ENCODE data around the gene UIMC1. TPM values are rescaled to one million over a fixed set of nuclear protein-coding genes. Genes with fewer than 3 reads are reported as not detected.

The UIMC1 gene
- total RNA-seq, 4 donors from 2014 or later, result 12.3 to 93.2 (median 50.0) TPM

- H3K4me1 ChIP-seq, result no peaks in the 10 kb centered on the region
- no peaks in the 10 kb centered on the region for H3K36me3 ChIP-seq
- H3K9me3 ChIP-seq, result no peaks in the 10 kb centered on the region
- no peak overlapping the region for H3K4me3 ChIP-seq
- H3K27ac ChIP-seq, result no peak overlapping the region
- TF ChIP-seq CTCF (IDR thresholded peaks at IDR 0.05) (no peak), POLR2A (IDR thresholded peaks at IDR 0.05) (no peak)
- no peaks in the 10 kb centered on the region for H3K27me3 ChIP-seq
- intact Hi-C loops (cut with DNase I; ENCODE audit: low total_unique reads), result no loop called here
- DNase-seq, result no peak
Measured at GRCh38 chr5:176876506-176877431, 129.8 kb downstream of the UIMC1 start.

- Histone ChIP-seq H3K9me3 (no peaks in the 10 kb centered on the region), H3K27ac (no peak overlapping the region), H3K4me3 (no peak overlapping the region), H3K4me1 (no peaks in the 10 kb centered on the region), H3K27me3 (no peaks in the 10 kb centered on the region), H3K36me3 (no peaks in the 10 kb centered on the region)
- intact Hi-C loops (cut with DNase I; ENCODE audit: low total_unique reads), result no loop called here
- no peak for DNase-seq
- no peak for TF ChIP-seq CTCF (IDR thresholded peaks at IDR 0.05)
- no peak for TF ChIP-seq POLR2A (IDR thresholded peaks at IDR 0.05)
Measured at GRCh38 chr5:176875783-176876505, 130.6 kb downstream of the UIMC1 start.

- no peaks in the 10 kb centered on the region for H3K36me3 ChIP-seq
- H3K4me1 ChIP-seq, result no peaks in the 10 kb centered on the region
- H3K9me3 ChIP-seq, result no peaks in the 10 kb centered on the region
- DNase-seq, result no peak
- H3K4me3 ChIP-seq, result no peak overlapping the region
- no peak for TF ChIP-seq CTCF (IDR thresholded peaks at IDR 0.05)
- no peak for TF ChIP-seq POLR2A (IDR thresholded peaks at IDR 0.05)
- no peak overlapping the region for H3K27ac ChIP-seq
- intact Hi-C loops (cut with DNase I; ENCODE audit: low total_unique reads), result no loop called here
- H3K27me3 ChIP-seq, result no peaks in the 10 kb centered on the region
Measured at GRCh38 chr5:176875014-176875550, 131.5 kb downstream of the UIMC1 start.

GRCh38 chr5:176874198-176874780 is 132.3 kb downstream of the UIMC1 start:
- intact Hi-C loops (cut with DNase I; ENCODE audit: low total_unique reads), result no loop called here
- no peaks in the 10 kb centered on the region for H3K27me3 ChIP-seq
- TF ChIP-seq CTCF (IDR thresholded peaks at IDR 0.05), result no peak
- TF ChIP-seq POLR2A (IDR thresholded peaks at IDR 0.05), result no peak

More at GRCh38 chr5:176874198-176874780, 132.3 kb downstream of the UIMC1 start:
- H3K4me1 ChIP-seq, result no peaks in the 10 kb centered on the region
- H3K9me3 ChIP-seq, result no peaks in the 10 kb centered on the region
- H3K36me3 ChIP-seq, result no peaks in the 10 kb centered on the region
- no peak for DNase-seq
- no peak overlapping the region for H3K4me3 ChIP-seq
- H3K27ac ChIP-seq, result no peak overlapping the region
